8988T (cell line): ENCODE results near the gene RUFY3.
A peak's percentile ranks its signal among the peaks of the same experiment; 100 is the strongest.
"Not testable (repeated sequence)": the region's sequence is repeated elsewhere in the genome, so short reads cannot be mapped to it uniquely, and the experiment has no call there.

ENCODE experiments used
- DNase-seq: peaks from one replicate; pipeline ENCODE4 v3.0.0; 2011

The RUFY3 gene

GRCh38 chr4:70705183-70706043 lies 16.4 kb upstream of the RUFY3 start:
- DNase-seq: peak; percentile 41

GRCh38 chr4:70706044-70706461 lies 15.7 kb upstream of the RUFY3 start:
- DNase-seq: no peak

- no peak for DNase-seq
Measured at GRCh38 chr4:70706516-70706915, 15.2 kb upstream of the RUFY3 start.

- DNase-seq: no peak
Measured at GRCh38 chr4:70709611-70710205, 12.1 kb upstream of the RUFY3 start.

- no peak for DNase-seq
Measured at GRCh38 chr4:70711599-70711998, 10.2 kb upstream of the RUFY3 start.

- DNase-seq: no peak
Measured at GRCh38 chr4:70712150-70712549, 9.6 kb upstream of the RUFY3 start.

- no peak for DNase-seq
Measured at GRCh38 chr4:70712604-70713452, 8.9 kb upstream of the RUFY3 start.

GRCh38 chr4:70713453-70714078 lies 8.2 kb upstream of the RUFY3 start:
- no peak for DNase-seq

- DNase-seq: no peak
Measured at GRCh38 chr4:70714079-70714887, 7.5 kb upstream of the RUFY3 start.

- no peak for DNase-seq
Measured at GRCh38 chr4:70715097-70715496, 6.7 kb upstream of the RUFY3 start.

- DNase-seq: no peak
Measured at GRCh38 chr4:70718811-70719604, 2.8 kb upstream of the RUFY3 start.

GRCh38 chr4:70722199-70722791 lies 531 bp downstream of the RUFY3 start:
- DNase-seq: no peak

- DNase-seq: no peak
Measured at GRCh38 chr4:70724463-70724862, 2.7 kb downstream of the RUFY3 start.

GRCh38 chr4:70725633-70726032 lies 3.9 kb downstream of the RUFY3 start:
- no peak for DNase-seq

- DNase-seq: not testable (repeated sequence)
Measured at GRCh38 chr4:70726515-70726914, 4.8 kb downstream of the RUFY3 start.

- no peak for DNase-seq
Measured at GRCh38 chr4:70728091-70728490, 6.3 kb downstream of the RUFY3 start.

- DNase-seq: not testable (repeated sequence)
Measured at GRCh38 chr4:70732878-70733277, 11.1 kb downstream of the RUFY3 start.

GRCh38 chr4:70734168-70734954 lies 12.6 kb downstream of the RUFY3 start:
- DNase-seq: no peak

- DNase-seq: no peak
Measured at GRCh38 chr4:70734971-70735370, 13.2 kb downstream of the RUFY3 start.

- not testable (repeated sequence) for DNase-seq
Measured at GRCh38 chr4:70735915-70736314, 14.2 kb downstream of the RUFY3 start.
